Measurements from ENCODE around the gene USP34.
"Not testable (repeated sequence)": the region's sequence is repeated elsewhere in the genome, so short reads cannot be mapped to it uniquely, and the experiment has no call there.

Gene USP34

GRCh38 chr2:61456070-61456745 is 14.7 kb downstream of the USP34 start:
- no peak overlapping the region for H3K18ac ChIP-seq (ENCODE audit: low read length)
- H3K23ac ChIP-seq (ENCODE audit: low read length), result no peak overlapping the region
- no peak overlapping the region for H2BK15ac ChIP-seq (replicated peaks; ENCODE audit: low read depth)
- no peak overlapping the region for H3K4me2 ChIP-seq (ENCODE audit: low read length)
- no peak overlapping the region for H2BK120ac ChIP-seq (ENCODE audit: low read depth, low read length)
- no peak overlapping the region for H3K9ac ChIP-seq (ENCODE audit: low read length)
- H3K4me3 ChIP-seq (ENCODE audit: low read length), result no peak overlapping the region
- no CpG with 5 or more reads among the region's 5 CpGs for WGBS (ENCODE audit: extremely low coverage, insufficient coverage, low lambda C conversion rate)
- no peak for DNase-seq
- no peak overlapping the region for H3K27ac ChIP-seq (ENCODE audit: low read depth, low read length)
- no peak overlapping the region for H2BK5ac ChIP-seq (ENCODE audit: low read length)
- peaks cover 79% of the 10 kb centered on the region for H3K79me2 ChIP-seq (ENCODE audit: control insufficient read depth, insufficient read depth, low read length)
- H4K8ac ChIP-seq (ENCODE audit: low read depth, low read length), result no peak overlapping the region
- no peak overlapping the region for H3K56ac ChIP-seq (ENCODE audit: low read length)
- no peak overlapping the region for H2AK5ac ChIP-seq (ENCODE audit: low read length)
- no peaks in the 10 kb centered on the region for H3K4me1 ChIP-seq (ENCODE audit: control insufficient read depth, low read depth, low read length)
- no peaks in the 10 kb centered on the region for H3K36me3 ChIP-seq (ENCODE audit: control insufficient read depth, insufficient read depth, low read length)
- H4K5ac ChIP-seq (ENCODE audit: low read length), result no peak overlapping the region
- no peaks in the 10 kb centered on the region for H3K27me3 ChIP-seq (ENCODE audit: insufficient read depth, low read length, poor library complexity)
- H3K4ac ChIP-seq (ENCODE audit: low read depth, low read length), result no peak overlapping the region
- peaks cover 2% of the 10 kb centered on the region for H3K79me1 ChIP-seq (ENCODE audit: low read length)

GRCh38 chr2:61454972-61455371 is 15.9 kb downstream of the USP34 start:
- H3K23ac ChIP-seq (ENCODE audit: low read length); H3K9ac ChIP-seq (ENCODE audit: low read length); H3K4ac ChIP-seq (ENCODE audit: low read depth, low read length); H3K27me3 ChIP-seq (ENCODE audit: insufficient read depth, low read length, poor library complexity); H3K79me1 ChIP-seq (ENCODE audit: low read length); H4K8ac ChIP-seq (ENCODE audit: low read depth, low read length); H3K56ac ChIP-seq (ENCODE audit: low read length); H3K4me2 ChIP-seq (ENCODE audit: low read length); H2BK5ac ChIP-seq (ENCODE audit: low read length); H2AK5ac ChIP-seq (ENCODE audit: low read length); H3K18ac ChIP-seq (ENCODE audit: low read length); H2BK15ac ChIP-seq (replicated peaks; ENCODE audit: low read depth); H3K4me3 ChIP-seq (ENCODE audit: low read length); H3K27ac ChIP-seq (ENCODE audit: low read depth, low read length); H2BK120ac ChIP-seq (ENCODE audit: low read depth, low read length); H3K36me3 ChIP-seq (ENCODE audit: control insufficient read depth, insufficient read depth, low read length); H4K5ac ChIP-seq (ENCODE audit: low read length); DNase-seq; H3K4me1 ChIP-seq (ENCODE audit: control insufficient read depth, low read depth, low read length): not testable (repeated sequence)
- no CpG with 5 or more reads among the region's 8 CpGs for WGBS (ENCODE audit: extremely low coverage, insufficient coverage, low lambda C conversion rate)
- peaks cover 76% of the 10 kb centered on the region for H3K79me2 ChIP-seq (ENCODE audit: control insufficient read depth, insufficient read depth, low read length)

GRCh38 chr2:61454383-61454782 is 16.5 kb downstream of the USP34 start:
- H4K8ac ChIP-seq (ENCODE audit: low read depth, low read length), result no peak overlapping the region
- no CpG with 5 or more reads among the region's 5 CpGs for WGBS (ENCODE audit: extremely low coverage, insufficient coverage, low lambda C conversion rate)

GRCh38 chr2:61452392-61452791 is 18.5 kb downstream of the USP34 start:
- Histone ChIP-seq H2BK15ac (replicated peaks; ENCODE audit: low read depth) (no peak overlapping the region), H3K9ac (ENCODE audit: low read length) (no peak overlapping the region), H4K8ac (ENCODE audit: low read depth, low read length) (no peak overlapping the region), H3K27me3 (ENCODE audit: insufficient read depth, low read length, poor library complexity) (no peaks in the 10 kb centered on the region), H3K4me1 (ENCODE audit: control insufficient read depth, low read depth, low read length) (no peaks in the 10 kb centered on the region), H3K4me2 (ENCODE audit: low read length) (no peak overlapping the region), H3K4me3 (ENCODE audit: low read length) (no peak overlapping the region), H3K27ac (ENCODE audit: low read depth, low read length) (no peak overlapping the region), H2BK120ac (ENCODE audit: low read depth, low read length) (no peak overlapping the region), H3K4ac (ENCODE audit: low read depth, low read length) (no peak overlapping the region), H2AK5ac (ENCODE audit: low read length) (no peak overlapping the region), H3K79me1 (ENCODE audit: low read length) (peaks cover 5% of the 10 kb centered on the region), H3K18ac (ENCODE audit: low read length) (no peak overlapping the region), H3K56ac (ENCODE audit: low read length) (no peak overlapping the region), H2BK5ac (ENCODE audit: low read length) (no peak overlapping the region), H3K79me2 (ENCODE audit: control insufficient read depth, insufficient read depth, low read length) (peaks cover 73% of the 10 kb centered on the region), H3K23ac (ENCODE audit: low read length) (no peak overlapping the region), H4K5ac (ENCODE audit: low read length) (no peak overlapping the region), H3K36me3 (ENCODE audit: control insufficient read depth, insufficient read depth, low read length) (no peaks in the 10 kb centered on the region)
- no peak for DNase-seq
- WGBS (ENCODE audit: extremely low coverage, insufficient coverage, low lambda C conversion rate), result no CpG with 5 or more reads among the region's 8 CpGs

More at GRCh38 chr2:61454383-61454782, 16.5 kb downstream of the USP34 start:
- Histone ChIP-seq H2BK15ac (replicated peaks; ENCODE audit: low read depth) (no peak overlapping the region), H3K79me2 (ENCODE audit: control insufficient read depth, insufficient read depth, low read length) (peaks cover 76% of the 10 kb centered on the region), H3K4me2 (ENCODE audit: low read length) (no peak overlapping the region), H3K36me3 (ENCODE audit: control insufficient read depth, insufficient read depth, low read length) (no peaks in the 10 kb centered on the region), H4K5ac (ENCODE audit: low read length) (no peak overlapping the region), H3K79me1 (ENCODE audit: low read length) (peaks cover 2% of the 10 kb centered on the region), H3K56ac (ENCODE audit: low read length) (no peak overlapping the region), H3K18ac (ENCODE audit: low read length) (no peak overlapping the region), H3K4me3 (ENCODE audit: low read length) (no peak overlapping the region), H3K27ac (ENCODE audit: low read depth, low read length) (no peak overlapping the region), H2BK120ac (ENCODE audit: low read depth, low read length) (no peak overlapping the region), H3K23ac (ENCODE audit: low read length) (no peak overlapping the region), H3K4ac (ENCODE audit: low read depth, low read length) (no peak overlapping the region), H2BK5ac (ENCODE audit: low read length) (no peak overlapping the region), H3K9ac (ENCODE audit: low read length) (no peak overlapping the region), H3K4me1 (ENCODE audit: control insufficient read depth, low read depth, low read length) (no peaks in the 10 kb centered on the region), H2AK5ac (ENCODE audit: low read length) (no peak overlapping the region), H3K27me3 (ENCODE audit: insufficient read depth, low read length, poor library complexity) (no peaks in the 10 kb centered on the region)
- DNase-seq, result no peak

GRCh38 chr2:61451178-61451577 is 19.7 kb downstream of the USP34 start:
- Histone ChIP-seq H3K23ac (ENCODE audit: low read length) (no peak overlapping the region), H3K36me3 (ENCODE audit: control insufficient read depth, insufficient read depth, low read length) (no peaks in the 10 kb centered on the region), H2BK15ac (replicated peaks; ENCODE audit: low read depth) (no peak overlapping the region), H3K56ac (ENCODE audit: low read length) (no peak overlapping the region), H2AK5ac (ENCODE audit: low read length) (no peak overlapping the region), H3K79me2 (ENCODE audit: control insufficient read depth, insufficient read depth, low read length) (peaks cover 71% of the 10 kb centered on the region), H3K4me3 (ENCODE audit: low read length) (no peak overlapping the region), H3K18ac (ENCODE audit: low read length) (no peak overlapping the region), H3K4me1 (ENCODE audit: control insufficient read depth, low read depth, low read length) (no peaks in the 10 kb centered on the region), H4K8ac (ENCODE audit: low read depth, low read length) (no peak overlapping the region), H3K9ac (ENCODE audit: low read length) (no peak overlapping the region), H4K5ac (ENCODE audit: low read length) (no peak overlapping the region), H2BK5ac (ENCODE audit: low read length) (no peak overlapping the region), H3K79me1 (ENCODE audit: low read length) (peaks cover 3% of the 10 kb centered on the region), H3K4ac (ENCODE audit: low read depth, low read length) (no peak overlapping the region), H2BK120ac (ENCODE audit: low read depth, low read length) (no peak overlapping the region), H3K4me2 (ENCODE audit: low read length) (no peak overlapping the region), H3K27ac (ENCODE audit: low read depth, low read length) (no peak overlapping the region), H3K27me3 (ENCODE audit: insufficient read depth, low read length, poor library complexity) (no peaks in the 10 kb centered on the region)
- no peak for DNase-seq
- no CpG with 5 or more reads among the region's 9 CpGs for WGBS (ENCODE audit: extremely low coverage, insufficient coverage, low lambda C conversion rate)

GRCh38 chr2:61450144-61450543 is 20.7 kb downstream of the USP34 start:
- Histone ChIP-seq H3K27me3 (ENCODE audit: insufficient read depth, low read length, poor library complexity) (no peaks in the 10 kb centered on the region), H3K4me2 (ENCODE audit: low read length) (no peak overlapping the region), H3K79me1 (ENCODE audit: low read length) (peaks cover 3% of the 10 kb centered on the region), H3K23ac (ENCODE audit: low read length) (no peak overlapping the region), H3K56ac (ENCODE audit: low read length) (no peak overlapping the region), H3K4me1 (ENCODE audit: control insufficient read depth, low read depth, low read length) (no peaks in the 10 kb centered on the region), H2BK5ac (ENCODE audit: low read length) (no peak overlapping the region), H3K4me3 (ENCODE audit: low read length) (no peak overlapping the region), H3K36me3 (ENCODE audit: control insufficient read depth, insufficient read depth, low read length) (no peaks in the 10 kb centered on the region), H2AK5ac (ENCODE audit: low read length) (no peak overlapping the region), H2BK15ac (replicated peaks; ENCODE audit: low read depth) (no peak overlapping the region), H3K9ac (ENCODE audit: low read length) (no peak overlapping the region), H2BK120ac (ENCODE audit: low read depth, low read length) (no peak overlapping the region), H3K18ac (ENCODE audit: low read length) (no peak overlapping the region), H4K8ac (ENCODE audit: low read depth, low read length) (no peak overlapping the region), H3K27ac (ENCODE audit: low read depth, low read length) (no peak overlapping the region), H3K4ac (ENCODE audit: low read depth, low read length) (no peak overlapping the region), H4K5ac (ENCODE audit: low read length) (no peak overlapping the region), H3K79me2 (ENCODE audit: control insufficient read depth, insufficient read depth, low read length) (peaks cover 66% of the 10 kb centered on the region)
- WGBS (ENCODE audit: extremely low coverage, insufficient coverage, low lambda C conversion rate), result no CpG with 5 or more reads among the region's 4 CpGs
- DNase-seq, result no peak

All from mesendoderm (in vitro differentiated cells).